Psoas muscle (tissue), 8 donors: ENCODE measurements around the gene LDLRAD4. TPM values are rescaled to one million over a fixed set of nuclear protein-coding genes. Genes with fewer than 3 reads are reported as not detected.

Experiments
- ATAC-seq, 4 donors: fragments of 200-7000 bp; cut with Tn5 transposase; one replicate each; pipeline ENCODE4 v1.9.1; 2020; ENCODE audit warnings: moderate library complexity in 3 of 4, mild to moderate bottlenecking in 2 of 4
- DNase-seq, 2 donors: peaks; one replicate each; pipeline ENCODE4 v3.0.0-alpha.2; 2020
- H3K27ac ChIP-seq: fragments of 200-600 bp; one replicate; pipeline ENCODE4 v1.8.0; 2022
- H3K27me3 ChIP-seq, 3 donors: fragments of 200-600 bp in 1 of 3; one replicate each; pipeline versions ENCODE4 v1.6.1 to v1.8.0; 2013 to 2022; ENCODE audit warnings: low read length in 2 of 3, mild to moderate bottlenecking in 2 of 3, moderate library complexity in 1 of 3; ENCODE audit not compliant: insufficient read depth in 3 of 3
- H3K36me3 ChIP-seq, 2 donors: fragments of 200-600 bp in 1 of 2; one replicate each; pipeline versions ENCODE4 v1.6.1 to v1.8.0; 2013 to 2022; ENCODE audit warnings: low read depth in 1 of 2, mild to moderate bottlenecking in 1 of 2, moderate library complexity in 1 of 2; ENCODE audit not compliant: insufficient read depth in 1 of 2
- H3K4me1 ChIP-seq: fragments of 200-600 bp; one replicate; pipeline ENCODE4 v1.8.0; 2022
- H3K4me3 ChIP-seq: fragments of 200-600 bp; one replicate; pipeline ENCODE4 v1.8.0; 2022; ENCODE audit warnings: mild to moderate bottlenecking
- H3K9me3 ChIP-seq: fragments of 200-600 bp; one replicate; pipeline ENCODE4 v1.8.0; 2022
- WGBS, 3 donors: extraction: QIAGEN DNeasy Blood & Tissue Kit; methylation state at CpG; one replicate each; pipeline versions ENCODE4 v1.1.6 to v1.1.7; 2013; 5-methylcytosine and 5-hydroxymethylcytosine counted together
- intact Hi-C, 2 donors: fragments of 100-400 bp; cut with DNase I; formaldehyde crosslinking; loops; one replicate each; pipeline versions ENCODE4 v1.11.0 to v1.14.2; 2022
- polyA plus RNA-seq, 3 donors: library from polyadenylated mRNA; stranded (reverse); fragments of 200-250 nt; gene quantifications; one replicate each; pipeline ENCODE4 v1.2.3, GENCODE V29; 2013
- total RNA-seq, 4 donors: library from RNA; stranded (reverse); fragmentation: NEBNext Ultra II Directional in 2 of 4; extraction: Animal tissue kit (Norgen Biotek cat#: 25700) in 2 of 4; gene quantifications; one replicate each; pipeline versions ENCODE4 v1.2.1 to v1.2.4, GENCODE V29; 2021 to 2023
- TF ChIP-seq, protein P1 (sequence below): fragments of 200-600 bp; IDR thresholded peaks from one replicate; pipeline ENCODE4 v1.8.0; 2022; ENCODE audit warnings: antibody characterized with exemption
- donor health status: healthy with polysubstance abuse.
- donor health status: DM: no; HTN: no; CAD: no; lungs with moderate emphysema.
- donor health status: Bipolar disorder and iron deficiency.
- donor health status: healthy.
- donor health status: DM: yes; HTN: yes; CAD: no.
- donor health status: DM: no; HTN: no; CAD: no.
- donor health status: DM: no; HTN: no; CAD: no.
- donor health status: DM: yes; HTN: yes; CAD: no.

Gene LDLRAD4
- total and polyA plus RNA-seq, 7 donors, result 1.8 to 13.9 (median 3.8) TPM

GRCh38 chr18:13291745-13292447 is 73.3 kb downstream of the LDLRAD4 start:
- Histone ChIP-seq H3K36me3 (no peaks in the 10 kb centered on the region), H3K27ac (no peak overlapping the region), H3K4me3 (no peak overlapping the region), H3K27me3 (no peaks in the 10 kb centered on the region), H3K4me1 (peaks cover 13% of the 10 kb centered on the region), H3K9me3 (no peaks in the 10 kb centered on the region)
- TF ChIP-seq, protein P1, sequence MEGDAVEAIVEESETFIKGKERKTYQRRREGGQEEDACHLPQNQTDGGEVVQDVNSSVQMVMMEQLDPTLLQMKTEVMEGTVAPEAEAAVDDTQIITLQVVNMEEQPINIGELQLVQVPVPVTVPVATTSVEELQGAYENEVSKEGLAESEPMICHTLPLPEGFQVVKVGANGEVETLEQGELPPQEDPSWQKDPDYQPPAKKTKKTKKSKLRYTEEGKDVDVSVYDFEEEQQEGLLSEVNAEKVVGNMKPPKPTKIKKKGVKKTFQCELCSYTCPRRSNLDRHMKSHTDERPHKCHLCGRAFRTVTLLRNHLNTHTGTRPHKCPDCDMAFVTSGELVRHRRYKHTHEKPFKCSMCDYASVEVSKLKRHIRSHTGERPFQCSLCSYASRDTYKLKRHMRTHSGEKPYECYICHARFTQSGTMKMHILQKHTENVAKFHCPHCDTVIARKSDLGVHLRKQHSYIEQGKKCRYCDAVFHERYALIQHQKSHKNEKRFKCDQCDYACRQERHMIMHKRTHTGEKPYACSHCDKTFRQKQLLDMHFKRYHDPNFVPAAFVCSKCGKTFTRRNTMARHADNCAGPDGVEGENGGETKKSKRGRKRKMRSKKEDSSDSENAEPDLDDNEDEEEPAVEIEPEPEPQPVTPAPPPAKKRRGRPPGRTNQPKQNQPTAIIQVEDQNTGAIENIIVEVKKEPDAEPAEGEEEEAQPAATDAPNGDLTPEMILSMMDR, result no peak
- DNase-seq (no peak), ATAC-seq (no peak)
- 68 to 88% (median 76%) methylated on average over 7 of the region's 7 CpGs for WGBS, 3 donors
- intact Hi-C loops, result loop anchor here in 1 of 2 donors (5.0 kb wide), 1 partner anchor 40 kb away; no protein-coding TSS in a partner anchor

DNA sequence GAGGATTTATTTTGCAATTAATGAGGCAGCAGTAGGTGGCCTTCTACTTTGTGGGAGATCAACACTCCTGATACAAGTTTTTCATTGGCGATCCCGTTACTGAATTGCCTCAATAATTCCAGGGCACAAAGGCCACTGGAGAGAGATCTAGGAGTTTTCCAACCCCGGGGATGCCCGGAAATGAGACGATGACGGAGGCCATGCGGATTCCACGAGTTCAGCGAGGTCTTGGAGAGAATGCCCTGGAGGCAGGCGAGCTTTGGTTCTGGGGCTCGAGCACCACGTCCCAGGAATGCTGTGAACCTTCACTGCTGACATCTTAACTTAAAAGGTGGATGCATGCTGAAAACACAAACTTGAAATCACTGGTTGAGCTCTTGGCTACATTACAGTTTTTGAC is 74.2 kb downstream of the LDLRAD4 start:
- H3K9me3 ChIP-seq, result no peaks in the 10 kb centered on the region
- ATAC-seq (no peak), DNase-seq (no peak)
- no peaks in the 10 kb centered on the region for H3K36me3 ChIP-seq
- peaks cover 13% of the 10 kb centered on the region for H3K4me1 ChIP-seq
- WGBS, 3 donors, result 89 to 92% (median 91%) methylated on average over 12 of the region's 12 CpGs
- TF ChIP-seq, protein P1, result no peak
- no peaks in the 10 kb centered on the region for H3K27me3 ChIP-seq
- H3K27ac ChIP-seq, result no peak overlapping the region
- intact Hi-C loops, result loop anchor here in 1 of 2 donors (5.0 kb wide), 1 partner anchor 40 kb away; no protein-coding TSS in a partner anchor
- H3K4me3 ChIP-seq, result no peak overlapping the region

- H3K27ac ChIP-seq, result no peak overlapping the region
- H3K36me3 ChIP-seq, result no peaks in the 10 kb centered on the region
- WGBS, 3 donors, result 93 to 94% (median 93%) methylated on average over 14 of the region's 14 CpGs
- DNase-seq, result no peak
- no peak for ATAC-seq
- H3K4me3 ChIP-seq, result no peak overlapping the region
- intact Hi-C loops, result loop anchor here in 1 of 2 donors (5.0 kb wide), 1 partner anchor 42 kb away; no protein-coding TSS in a partner anchor
- H3K27me3 ChIP-seq, result no peaks in the 10 kb centered on the region
- no peaks in the 10 kb centered on the region for H3K9me3 ChIP-seq
- TF ChIP-seq, protein P1, result no peak
- H3K4me1 ChIP-seq, result peaks cover 8% of the 10 kb centered on the region
Observed at GRCh38 chr18:13294309-13294708, 75.7 kb downstream of the LDLRAD4 start.

DNA sequence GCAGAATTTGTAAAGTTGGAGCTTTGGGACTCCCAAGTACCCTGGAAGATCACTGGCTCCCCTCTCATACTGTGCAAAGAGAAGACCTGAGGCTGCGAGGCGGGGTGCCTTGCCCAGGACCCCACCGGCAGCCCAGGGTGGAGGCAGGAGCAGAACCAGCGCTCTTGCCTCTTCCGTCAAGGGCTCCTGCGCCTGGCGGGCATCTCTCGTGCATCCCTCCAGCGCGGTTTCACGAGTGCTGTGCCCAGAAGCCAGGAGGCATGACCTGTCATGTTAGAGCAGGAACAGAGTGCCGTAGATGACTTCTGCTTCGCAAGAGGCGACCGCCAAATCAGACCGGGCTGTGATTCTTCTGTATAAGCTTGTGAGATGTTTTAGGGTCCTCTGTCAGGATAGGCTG is 77.3 kb downstream of the LDLRAD4 start:
- no peak for ATAC-seq
- peaks cover 15% of the 10 kb centered on the region for H3K4me1 ChIP-seq

More for the DNA sequence above, 77.3 kb downstream of the LDLRAD4 start:
- Histone ChIP-seq H3K27me3 (no peaks in the 10 kb centered on the region), H3K4me3 (no peak overlapping the region), H3K9me3 (no peaks in the 10 kb centered on the region), H3K27ac (no peak overlapping the region), H3K36me3 (no peaks in the 10 kb centered on the region)
- TF ChIP-seq, protein P1, result no peak
- WGBS, 3 donors, result 93 to 98% (median 94%) methylated on average over 16 of the region's 16 CpGs
- DNase-seq, result no peak
- intact Hi-C loops, result no loop called here
